ENCODE measurements around the gene BUD13.
"Not testable (repeated sequence)": the region's sequence is repeated elsewhere in the genome, so short reads cannot be mapped to it uniquely, and the experiment has no call there.

Gene BUD13

DNA sequence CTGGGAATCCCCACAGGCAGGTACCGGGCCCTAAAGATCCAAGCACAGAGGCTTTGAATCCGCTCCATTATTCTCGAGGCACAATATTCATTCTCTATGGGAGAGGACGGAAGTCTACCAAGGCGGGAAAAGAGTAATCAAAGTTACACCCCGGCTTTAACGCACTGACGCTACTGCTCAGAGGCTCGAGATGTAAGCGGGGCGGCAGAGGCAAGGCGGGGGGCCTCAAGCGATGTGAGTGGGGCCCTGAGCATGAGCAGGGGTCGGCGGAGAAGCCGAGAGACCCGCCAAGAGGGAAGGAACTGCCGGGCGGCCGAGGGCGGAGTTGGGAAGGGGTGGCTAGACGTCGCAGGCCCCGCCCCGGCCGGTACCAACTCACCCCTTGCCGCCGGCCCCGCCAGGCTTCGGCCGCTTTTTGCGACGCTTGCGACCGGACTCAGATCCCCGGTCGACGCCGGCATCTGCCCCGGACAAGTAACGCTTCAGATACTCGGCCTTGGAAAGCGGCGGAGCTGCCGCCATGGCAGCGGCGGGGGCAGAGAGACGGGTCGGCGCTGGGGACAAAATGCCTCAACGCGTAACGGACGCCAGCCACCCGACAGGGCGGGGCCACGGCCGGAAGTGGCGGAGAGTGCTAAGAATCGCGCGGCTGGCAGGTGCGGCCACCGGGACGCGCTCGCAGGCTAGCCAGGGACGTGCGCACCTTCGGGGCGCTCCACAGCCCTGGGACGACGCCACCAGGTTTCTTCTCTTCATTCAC is at the start of gene BUD13:
TSS of gene BUD13 (minus strand) at position 545 of the 760 bp plus-strand sequence. CDS start at position 522, 23 bp downstream.
- peak; percentile 90 for DNase-seq (ENCODE audit: low spot score)

DNA sequence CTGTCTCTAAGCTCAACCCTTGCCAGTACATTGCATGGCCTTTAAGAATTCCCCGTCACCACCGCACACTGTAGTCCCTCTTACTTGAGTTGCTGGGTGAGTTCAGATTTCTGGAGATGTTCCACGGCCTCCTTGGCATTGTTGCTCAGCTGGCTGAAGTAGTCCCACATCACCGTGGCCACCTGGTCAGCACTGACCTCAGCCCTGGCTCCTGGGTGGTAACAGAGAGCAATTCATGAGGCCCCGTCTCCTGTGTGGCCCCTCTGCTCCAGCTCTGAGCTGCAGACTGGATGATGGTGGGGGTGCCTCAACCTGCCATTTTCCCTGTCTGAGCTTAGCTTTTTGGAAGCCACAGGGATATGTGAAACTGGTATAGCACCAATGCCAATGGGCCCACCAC is 49.8 kb upstream of the BUD13 start:
- no peak for DNase-seq (ENCODE audit: low spot score)

GRCh38 chr11:116821050-116821918 is 48.5 kb upstream of the BUD13 start:
- DNase-seq (ENCODE audit: low spot score): no peak

DNA sequence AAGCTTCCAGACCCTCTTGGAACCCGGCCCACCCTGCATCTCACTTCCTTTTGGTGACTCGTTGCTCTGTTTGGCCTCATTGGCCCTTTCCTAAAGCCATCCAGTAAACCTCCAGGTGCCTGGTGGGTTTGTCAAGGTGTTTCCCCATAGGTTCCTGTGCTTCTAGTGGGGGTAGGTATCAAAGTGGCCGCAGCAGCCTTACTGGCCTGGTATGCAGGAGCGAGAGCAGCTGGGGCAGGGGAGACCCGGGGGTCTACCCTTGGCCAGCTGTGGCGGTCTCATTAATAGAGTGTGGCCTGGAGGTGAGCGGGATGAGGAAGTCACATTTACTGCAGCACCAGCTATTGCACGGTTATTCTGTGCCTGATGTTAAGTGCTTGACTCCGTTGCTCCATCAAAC is 46.3 kb upstream of the BUD13 start:
- no peak for DNase-seq (ENCODE audit: low spot score)

- no peak for DNase-seq (ENCODE audit: low spot score)
Observed at GRCh38 chr11:116814502-116814901, 41.7 kb upstream of the BUD13 start.

GRCh38 chr11:116813781-116814471 is 41.1 kb upstream of the BUD13 start:
- no peak for DNase-seq (ENCODE audit: low spot score)

GRCh38 chr11:116813170-116813569 is 40.4 kb upstream of the BUD13 start:
- no peak for DNase-seq (ENCODE audit: low spot score)

GRCh38 chr11:116812109-116812508 is 39.3 kb upstream of the BUD13 start:
- no peak for DNase-seq (ENCODE audit: low spot score)

DNA sequence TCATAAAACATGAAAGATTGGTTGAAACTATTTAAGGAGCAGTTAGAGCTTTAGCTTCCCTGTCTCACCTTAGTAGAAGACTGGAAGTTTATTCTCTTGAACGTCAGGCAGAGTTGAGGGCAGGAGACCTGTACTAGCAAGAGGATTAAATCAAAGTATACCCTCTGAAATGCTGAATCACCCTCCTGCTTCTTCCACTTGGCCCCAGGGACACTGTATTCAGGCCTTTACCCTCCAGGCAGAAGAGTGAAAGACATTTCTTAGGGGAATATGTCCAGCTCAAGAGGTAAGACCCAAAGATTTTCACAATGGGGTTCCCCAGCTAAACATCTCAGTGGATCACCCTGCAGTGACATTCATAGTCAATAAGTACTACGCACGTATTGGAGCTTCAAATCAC is 38.4 kb upstream of the BUD13 start:
- DNase-seq (ENCODE audit: low spot score): no peak

GRCh38 chr11:116808262-116809175 is 35.7 kb upstream of the BUD13 start:
- no peak for DNase-seq (ENCODE audit: low spot score)

DNA sequence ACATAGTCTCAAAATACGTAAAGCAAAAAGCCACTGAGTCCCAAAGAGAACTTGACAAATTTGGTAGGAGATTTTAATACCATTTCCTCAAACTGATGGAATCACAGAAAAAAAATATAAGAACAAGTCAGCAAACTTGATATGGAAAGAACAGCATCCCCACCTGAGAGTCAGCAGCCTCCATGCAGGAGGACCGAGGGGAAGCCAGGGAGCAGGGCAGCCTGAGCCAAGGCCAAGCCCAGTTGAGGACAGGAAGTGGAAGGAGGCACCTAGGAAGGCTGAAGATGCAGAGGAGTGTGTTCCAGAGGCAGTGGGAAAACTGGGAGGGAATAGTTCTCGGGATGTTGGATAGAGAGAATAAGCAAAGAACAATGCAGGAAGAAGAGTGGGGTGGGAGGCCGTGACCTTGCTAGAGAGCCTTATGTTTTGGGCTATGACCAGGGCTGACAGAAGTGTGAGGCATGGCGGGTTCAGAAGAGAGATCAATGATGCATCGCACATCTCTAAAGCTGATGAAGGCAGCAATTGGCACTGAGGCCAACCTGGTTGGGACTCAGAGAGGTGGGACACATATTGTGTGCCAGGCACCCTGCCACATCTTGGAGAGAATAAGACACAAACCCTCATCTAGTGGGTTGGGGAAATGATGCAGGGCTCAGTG is 34.9 kb upstream of the BUD13 start:
- no peak for DNase-seq (ENCODE audit: low spot score)

DNA sequence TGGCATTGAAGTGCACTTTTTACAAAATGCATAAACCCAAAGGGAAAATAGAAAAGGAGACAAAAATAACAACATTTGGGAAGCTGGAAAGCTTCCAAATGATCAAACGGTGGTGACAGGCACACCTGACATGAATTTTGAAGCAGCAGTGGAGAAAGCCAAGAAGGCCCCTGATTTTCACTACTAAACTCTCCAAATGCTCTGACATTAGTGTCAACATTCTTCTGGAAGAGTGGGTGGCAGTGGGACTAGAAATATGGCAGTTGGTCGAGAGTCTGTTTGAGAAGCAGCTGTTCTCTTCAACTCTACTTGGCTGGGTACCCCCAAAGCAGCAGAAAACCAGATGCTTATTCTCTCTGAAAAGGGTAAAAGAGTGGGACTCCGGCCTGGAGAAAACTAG is 31.2 kb upstream of the BUD13 start:
- DNase-seq (ENCODE audit: low spot score): no peak

DNA sequence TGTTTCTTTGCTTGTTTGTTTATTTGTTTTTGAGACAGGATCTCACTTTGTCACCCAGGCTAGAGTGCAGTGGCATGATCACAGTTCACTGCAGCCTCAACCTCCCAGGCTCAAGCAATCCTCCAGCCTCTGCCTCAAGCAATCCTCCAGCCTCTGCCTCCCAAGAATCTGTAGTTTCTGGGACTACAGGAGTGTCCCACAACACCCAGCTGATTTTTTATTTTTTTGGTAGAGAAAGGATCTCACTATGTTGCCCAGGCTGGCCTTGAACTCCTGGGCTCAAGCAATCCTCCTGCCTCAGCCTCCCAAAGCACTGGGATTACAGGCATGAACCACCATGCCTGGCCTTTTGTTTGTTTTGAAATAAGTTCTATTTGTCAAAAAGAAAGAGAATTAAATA is 28.9 kb upstream of the BUD13 start:
- DNase-seq (ENCODE audit: low spot score): not testable (repeated sequence)

- DNase-seq (ENCODE audit: low spot score): no peak
Observed at GRCh38 chr11:116800610-116801009, 27.8 kb upstream of the BUD13 start.

- DNase-seq (ENCODE audit: low spot score): no peak
Observed at GRCh38 chr11:116798368-116798767, 25.6 kb upstream of the BUD13 start.

GRCh38 chr11:116797816-116798215 is 25.0 kb upstream of the BUD13 start:
- DNase-seq (ENCODE audit: low spot score): no peak

- DNase-seq (ENCODE audit: low spot score): no peak
Observed at GRCh38 chr11:116796548-116796947, 23.8 kb upstream of the BUD13 start.

DNA sequence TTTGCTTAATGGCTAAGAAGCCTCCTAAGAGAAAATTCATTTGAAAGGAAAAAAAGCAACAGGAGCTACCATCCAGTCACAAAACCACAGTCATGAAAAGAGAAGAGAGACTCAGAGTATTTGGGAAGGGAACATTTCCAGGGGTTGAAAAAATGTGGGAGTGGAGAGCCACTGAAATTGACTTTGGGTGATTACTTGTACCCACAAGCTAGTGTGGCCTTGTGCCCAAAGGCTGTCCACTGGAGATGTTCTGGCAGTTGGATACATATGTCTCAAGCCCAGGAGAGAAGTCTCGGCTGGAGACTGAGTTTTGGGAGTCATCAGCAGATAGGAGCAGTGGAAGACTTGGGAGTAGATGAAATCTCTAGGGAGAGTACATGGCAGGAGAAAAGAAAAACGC is 22.1 kb upstream of the BUD13 start:
- DNase-seq (ENCODE audit: low spot score): no peak

DNA sequence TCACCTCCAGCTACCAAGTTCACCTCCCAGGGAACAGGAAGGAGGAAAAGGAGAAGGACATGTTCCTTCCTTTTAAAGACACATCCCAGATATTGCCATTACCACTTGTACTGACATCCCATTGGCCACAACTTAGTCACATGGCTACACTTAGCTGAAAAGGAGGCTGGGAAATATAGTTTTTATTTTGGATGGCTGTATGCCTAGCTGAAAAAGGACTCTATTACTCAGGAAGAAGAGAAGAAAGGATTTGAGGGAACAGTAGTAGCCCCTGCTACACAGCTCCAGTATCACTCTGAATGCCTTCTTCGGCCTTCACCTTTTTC is 20.9 kb upstream of the BUD13 start:
- no peak for DNase-seq (ENCODE audit: low spot score)

DNA sequence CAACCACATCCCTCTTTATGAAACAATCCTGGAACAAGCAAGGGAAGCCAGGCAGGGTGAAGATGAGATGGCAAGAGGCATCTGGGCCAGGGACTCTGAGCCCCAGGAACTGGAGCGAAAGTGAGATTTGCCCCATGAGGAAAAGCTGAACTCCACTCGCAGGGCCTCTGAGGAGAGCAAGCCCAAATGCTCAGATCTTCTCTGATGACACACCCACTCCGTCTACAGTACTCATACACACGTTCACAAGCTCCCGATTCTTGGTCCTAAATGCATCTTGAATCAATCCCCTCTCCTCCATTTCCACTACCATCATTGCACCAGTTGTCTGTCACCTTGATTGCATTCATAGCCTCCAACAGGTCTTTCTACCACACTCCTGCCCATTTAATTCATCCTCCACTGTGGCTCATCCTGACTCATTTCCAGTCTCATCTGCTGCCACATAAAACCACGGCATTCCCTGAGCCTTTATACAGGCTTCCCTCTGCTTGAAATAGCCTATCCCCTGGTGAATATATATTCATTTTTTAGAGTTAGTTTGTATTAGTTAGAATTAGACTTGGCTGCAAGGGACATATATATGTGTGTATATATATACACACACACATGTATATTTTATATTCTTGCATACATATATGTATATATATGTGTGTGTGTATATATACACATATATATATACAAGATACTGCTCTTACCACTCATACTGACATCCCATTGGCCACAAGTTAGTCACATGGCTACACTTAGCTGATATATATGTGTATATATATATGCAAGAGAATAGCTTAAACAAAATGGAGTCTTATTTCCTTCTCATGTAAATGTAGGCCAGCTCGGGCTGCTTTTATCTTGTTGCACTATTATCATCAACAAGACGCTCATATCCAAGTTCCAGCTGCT is 20.3 kb upstream of the BUD13 start:
- no peak for DNase-seq (ENCODE audit: low spot score)
